ENCODE data around the gene DNMBP.

- TF ChIP-seq GATA2 (IDR thresholded peaks at IDR 0.05; ENCODE audit: low read depth, low read length) (no peak), GATA3 (IDR thresholded peaks at IDR 0.05; ENCODE audit: low read depth, low read length) (no peak)
These were observed 50.9 kb downstream of the DNMBP start for GRCh38 chr10:99958806-99959205.

Measured in SH-SY5Y (cell line).